ENCODE results near the gene OSBPL10. TPM values are rescaled to one million over a fixed set of nuclear protein-coding genes. Genes with fewer than 3 reads are reported as not detected.

Gene OSBPL10
- polyA plus RNA-seq, 1 experiment = 11.2 TPM

- ChIA-PET CTCF (no interaction called here), POLR2A (no interaction called here)
- TF ChIP-seq CTCF (IDR thresholded peaks at IDR 0.05; ENCODE audit: insufficient read depth, low read depth, low read length) = no peak
- no peak overlapping the region for H3K4me3 ChIP-seq (ENCODE audit: low read depth, low read length)
- no peaks in the 10 kb centered on the region for H3K27me3 ChIP-seq (ENCODE audit: control insufficient read depth, insufficient read depth, low read length)
- H3K36me3 ChIP-seq (ENCODE audit: control insufficient read depth, insufficient read depth, low read length) = no peaks in the 10 kb centered on the region
- DNase-seq (ENCODE audit: low read depth) = no peak
Observed at GRCh38 chr3:31616711-31617110, 364.4 kb downstream of the OSBPL10 start.

GRCh38 chr3:31615071-31615875 lies 365.8 kb downstream of the OSBPL10 start:
- H3K27me3 ChIP-seq (ENCODE audit: control insufficient read depth, insufficient read depth, low read length) = no peaks in the 10 kb centered on the region
- CTCF ChIA-PET = interaction anchor here (1.5 to 2.4 kb wide), 2 partner anchors 9 to 153 kb away, joined by 5 to 14 read pairs; no protein-coding TSS in a partner anchor
- H3K36me3 ChIP-seq (ENCODE audit: control insufficient read depth, insufficient read depth, low read length) = no peaks in the 10 kb centered on the region
- TF ChIP-seq CTCF (IDR thresholded peaks at IDR 0.05; ENCODE audit: insufficient read depth, low read depth, low read length) = no peak
- DNase-seq (ENCODE audit: low read depth) = no peak
- POLR2A ChIA-PET = no interaction called here
- H3K4me3 ChIP-seq (ENCODE audit: low read depth, low read length) = no peak overlapping the region

GRCh38 chr3:31614162-31614921 lies 366.7 kb downstream of the OSBPL10 start:
- H3K36me3 ChIP-seq (ENCODE audit: control insufficient read depth, insufficient read depth, low read length) = no peaks in the 10 kb centered on the region
- no peaks in the 10 kb centered on the region for H3K27me3 ChIP-seq (ENCODE audit: control insufficient read depth, insufficient read depth, low read length)
- H3K4me3 ChIP-seq (ENCODE audit: low read depth, low read length) = no peak overlapping the region
- TF ChIP-seq CTCF (IDR thresholded peaks at IDR 0.05; ENCODE audit: insufficient read depth, low read depth, low read length) = no peak
- DNase-seq (ENCODE audit: low read depth) = no peak
- ChIA-PET CTCF (interaction anchor here (1.5 to 2.4 kb wide), 2 partner anchors 10 to 154 kb away, joined by 5 to 14 read pairs; no protein-coding TSS in a partner anchor), POLR2A (interaction anchor here (0.7 kb wide), 1 partner anchor 64 kb away, joined by 3 read pairs; no protein-coding TSS in a partner anchor)

GRCh38 chr3:31613654-31614053 lies 367.4 kb downstream of the OSBPL10 start:
- Histone ChIP-seq H3K27me3 (ENCODE audit: control insufficient read depth, insufficient read depth, low read length) (no peaks in the 10 kb centered on the region), H3K4me3 (ENCODE audit: low read depth, low read length) (no peak overlapping the region), H3K36me3 (ENCODE audit: control insufficient read depth, insufficient read depth, low read length) (no peaks in the 10 kb centered on the region)
- CTCF ChIA-PET = interaction anchor here (1.0 to 2.4 kb wide), 3 partner anchors 11 to 531 kb away, joined by 3 to 14 read pairs (median 5); no protein-coding TSS in a partner anchor
- POLR2A ChIA-PET = no interaction called here
- DNase-seq (ENCODE audit: low read depth) = no peak
- TF ChIP-seq CTCF (IDR thresholded peaks at IDR 0.05; ENCODE audit: insufficient read depth, low read depth, low read length) = no peak

- TF ChIP-seq CTCF (IDR thresholded peaks at IDR 0.05; ENCODE audit: insufficient read depth, low read depth, low read length) = no peak
- POLR2A ChIA-PET = no interaction called here
- no peaks in the 10 kb centered on the region for H3K27me3 ChIP-seq (ENCODE audit: control insufficient read depth, insufficient read depth, low read length)
- no peak overlapping the region for H3K4me3 ChIP-seq (ENCODE audit: low read depth, low read length)
- no peaks in the 10 kb centered on the region for H3K36me3 ChIP-seq (ENCODE audit: control insufficient read depth, insufficient read depth, low read length)
- no peak for DNase-seq (ENCODE audit: low read depth)
- CTCF ChIA-PET = interaction anchor here (1.0 to 2.4 kb wide), 2 partner anchors 156 to 531 kb away, joined by 3 to 14 read pairs; no protein-coding TSS in a partner anchor
Observed at GRCh38 chr3:31613177-31613576, 367.9 kb downstream of the OSBPL10 start.
